Ishikawa (cell line): ENCODE results near the gene RFXANK.

ENCODE experiments used
- CEBPB ChIP-seq: IDR thresholded peaks from 2 replicates; pipeline ENCODE4 v1.6.1; 2012
- CREB1 ChIP-seq: IDR thresholded peaks from 2 replicates; pipeline ENCODE4 v1.6.1; 2012; ENCODE audit warnings: low read depth
- EGR1 ChIP-seq: IDR thresholded peaks from 2 replicates; pipeline ENCODE4 v1.6.1; 2012
- EP300 ChIP-seq: IDR thresholded peaks from 2 replicates; pipeline ENCODE4 v1.6.1; 2012; ENCODE audit warnings: borderline replicate concordance
- FOXM1 ChIP-seq: IDR thresholded peaks from 2 replicates; pipeline ENCODE4 v1.6.1; 2012; ENCODE audit warnings: low read depth, borderline replicate concordance
- NFIC ChIP-seq: IDR thresholded peaks from 2 replicates; pipeline ENCODE4 v1.6.1; 2012
- RAD21 ChIP-seq: IDR thresholded peaks from 2 replicates; pipeline ENCODE4 v1.6.1; 2012; ENCODE audit warnings: low read depth
- TAF1 ChIP-seq: IDR thresholded peaks from 2 replicates; pipeline ENCODE4 v1.6.1; 2012; ENCODE audit warnings: low read depth, mild to moderate bottlenecking
- TCF12 ChIP-seq: IDR thresholded peaks from 2 replicates; pipeline ENCODE4 v1.6.1; 2012; ENCODE audit warnings: low read depth
- TEAD4 ChIP-seq: IDR thresholded peaks from 2 replicates; pipeline ENCODE4 v1.6.1; 2012
- YY1 ChIP-seq: IDR thresholded peaks from 2 replicates; pipeline ENCODE4 v1.6.1; 2012; ENCODE audit warnings: low read depth
- ZBTB7A ChIP-seq: IDR thresholded peaks from 2 replicates; pipeline ENCODE4 v1.6.1; 2012; ENCODE audit warnings: low read depth
- TF ChIP-seq, protein P1 (sequence below): IDR thresholded peaks from 2 replicates; pipeline ENCODE4 v1.6.1; 2012; ENCODE audit warnings: low read depth, mild to moderate bottlenecking
- TF ChIP-seq, protein P2 (sequence below): IDR thresholded peaks from 2 replicates; pipeline ENCODE4 v1.6.1; 2012
- TF ChIP-seq, protein P3 (sequence below): IDR thresholded peaks from 2 replicates; pipeline ENCODE4 v1.6.1; 2012

The RFXANK gene

DNA sequence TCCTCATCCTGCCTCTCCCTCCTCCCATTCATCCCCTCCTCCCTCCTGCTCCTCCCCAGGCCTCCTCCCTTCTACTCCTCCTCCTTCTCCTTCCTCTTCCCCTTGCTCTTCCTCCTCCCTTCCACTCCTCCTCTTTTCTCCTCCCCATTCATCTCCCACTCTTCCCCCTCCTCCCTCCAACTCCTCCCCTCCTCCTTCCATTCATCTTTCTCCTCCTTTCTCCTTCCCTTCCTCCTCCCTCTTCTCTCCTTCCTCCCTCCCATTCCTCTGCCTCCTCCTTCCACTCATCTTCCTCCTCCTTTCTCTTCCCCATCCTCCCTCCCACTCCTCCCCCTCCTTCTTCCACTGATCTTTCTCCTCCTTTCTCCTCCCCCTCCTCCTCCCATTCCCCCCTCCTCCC lies 47.6 kb downstream of the RFXANK start:
- TF ChIP-seq, protein P1, sequence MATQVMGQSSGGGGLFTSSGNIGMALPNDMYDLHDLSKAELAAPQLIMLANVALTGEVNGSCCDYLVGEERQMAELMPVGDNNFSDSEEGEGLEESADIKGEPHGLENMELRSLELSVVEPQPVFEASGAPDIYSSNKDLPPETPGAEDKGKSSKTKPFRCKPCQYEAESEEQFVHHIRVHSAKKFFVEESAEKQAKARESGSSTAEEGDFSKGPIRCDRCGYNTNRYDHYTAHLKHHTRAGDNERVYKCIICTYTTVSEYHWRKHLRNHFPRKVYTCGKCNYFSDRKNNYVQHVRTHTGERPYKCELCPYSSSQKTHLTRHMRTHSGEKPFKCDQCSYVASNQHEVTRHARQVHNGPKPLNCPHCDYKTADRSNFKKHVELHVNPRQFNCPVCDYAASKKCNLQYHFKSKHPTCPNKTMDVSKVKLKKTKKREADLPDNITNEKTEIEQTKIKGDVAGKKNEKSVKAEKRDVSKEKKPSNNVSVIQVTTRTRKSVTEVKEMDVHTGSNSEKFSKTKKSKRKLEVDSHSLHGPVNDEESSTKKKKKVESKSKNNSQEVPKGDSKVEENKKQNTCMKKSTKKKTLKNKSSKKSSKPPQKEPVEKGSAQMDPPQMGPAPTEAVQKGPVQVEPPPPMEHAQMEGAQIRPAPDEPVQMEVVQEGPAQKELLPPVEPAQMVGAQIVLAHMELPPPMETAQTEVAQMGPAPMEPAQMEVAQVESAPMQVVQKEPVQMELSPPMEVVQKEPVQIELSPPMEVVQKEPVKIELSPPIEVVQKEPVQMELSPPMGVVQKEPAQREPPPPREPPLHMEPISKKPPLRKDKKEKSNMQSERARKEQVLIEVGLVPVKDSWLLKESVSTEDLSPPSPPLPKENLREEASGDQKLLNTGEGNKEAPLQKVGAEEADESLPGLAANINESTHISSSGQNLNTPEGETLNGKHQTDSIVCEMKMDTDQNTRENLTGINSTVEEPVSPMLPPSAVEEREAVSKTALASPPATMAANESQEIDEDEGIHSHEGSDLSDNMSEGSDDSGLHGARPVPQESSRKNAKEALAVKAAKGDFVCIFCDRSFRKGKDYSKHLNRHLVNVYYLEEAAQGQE: no peak
- TF ChIP-seq, protein P2, sequence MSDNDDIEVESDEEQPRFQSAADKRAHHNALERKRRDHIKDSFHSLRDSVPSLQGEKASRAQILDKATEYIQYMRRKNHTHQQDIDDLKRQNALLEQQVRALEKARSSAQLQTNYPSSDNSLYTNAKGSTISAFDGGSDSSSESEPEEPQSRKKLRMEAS: no peak
- TF ChIP-seq FOXM1: no peak
- no peak for TF ChIP-seq EGR1
- no peak for TF ChIP-seq EP300
- no peak for TF ChIP-seq TAF1
- no peak for TF ChIP-seq CREB1
- TF ChIP-seq TEAD4: no peak
- TF ChIP-seq CEBPB: no peak
- no peak for TF ChIP-seq NFIC
- TF ChIP-seq, protein P3, sequence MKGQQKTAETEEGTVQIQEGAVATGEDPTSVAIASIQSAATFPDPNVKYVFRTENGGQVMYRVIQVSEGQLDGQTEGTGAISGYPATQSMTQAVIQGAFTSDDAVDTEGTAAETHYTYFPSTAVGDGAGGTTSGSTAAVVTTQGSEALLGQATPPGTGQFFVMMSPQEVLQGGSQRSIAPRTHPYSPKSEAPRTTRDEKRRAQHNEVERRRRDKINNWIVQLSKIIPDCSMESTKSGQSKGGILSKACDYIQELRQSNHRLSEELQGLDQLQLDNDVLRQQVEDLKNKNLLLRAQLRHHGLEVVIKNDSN: no peak
- no peak for TF ChIP-seq RAD21
- no peak for TF ChIP-seq TCF12
- TF ChIP-seq YY1: no peak
- no peak for TF ChIP-seq ZBTB7A

DNA sequence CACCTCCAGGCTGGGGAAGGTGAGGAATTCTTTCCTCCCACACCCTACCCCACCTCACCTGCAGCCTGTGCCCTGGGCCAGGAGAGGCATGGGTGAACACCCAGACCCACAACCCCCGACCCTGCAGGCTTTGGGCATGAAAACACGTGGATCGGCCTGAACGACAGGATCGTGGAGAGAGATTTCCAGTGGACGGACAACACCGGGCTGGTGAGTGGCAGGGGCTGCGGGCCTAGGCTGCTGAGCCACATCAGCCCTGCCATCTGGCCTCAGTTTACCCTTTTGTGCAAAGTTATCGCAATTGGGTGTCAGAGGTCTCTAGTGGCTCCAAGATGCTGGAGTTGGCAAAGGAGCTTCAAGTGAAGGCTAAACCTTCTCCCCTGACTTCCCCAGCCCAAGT lies 48.4 kb downstream of the RFXANK start:
- TF ChIP-seq YY1 (no peak), EP300 (no peak), RAD21 (no peak), NFIC (no peak), TCF12 (no peak), TAF1 (no peak), TEAD4 (no peak), CEBPB (no peak), FOXM1 (no peak), CREB1 (no peak)
- TF ChIP-seq, protein P2: no peak
- TF ChIP-seq, protein P1: no peak
- TF ChIP-seq, protein P3: no peak

DNA sequence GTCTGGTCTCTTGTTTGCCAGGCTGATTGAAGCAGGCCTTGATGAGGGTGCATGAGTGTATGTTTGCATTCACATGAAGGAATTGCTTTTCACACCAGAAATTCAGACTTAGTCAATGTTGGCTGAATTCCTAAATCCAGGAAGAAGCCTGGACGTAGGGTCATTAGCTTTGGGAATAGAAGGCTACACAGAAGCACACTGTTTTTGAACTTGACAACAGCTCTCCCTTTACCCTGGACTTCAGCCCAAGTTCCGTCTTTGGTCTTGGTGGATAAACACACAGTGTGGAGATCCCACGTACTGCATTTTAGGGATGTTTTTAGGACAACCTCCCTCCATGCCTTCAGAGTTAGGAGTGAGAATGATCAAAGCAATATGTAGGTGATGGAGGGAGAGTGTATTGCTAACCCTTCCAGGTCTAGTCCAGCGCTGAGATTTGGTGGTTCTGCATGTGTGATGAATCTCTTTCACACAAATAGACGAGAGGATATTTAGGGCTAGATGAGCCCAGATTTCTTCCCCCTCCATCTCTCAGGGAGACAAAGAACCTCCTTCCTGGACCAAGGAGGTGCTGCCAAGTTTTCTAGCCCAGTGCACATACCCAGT lies 58.2 kb downstream of the RFXANK start:
- TF ChIP-seq EP300 (no peak), TAF1 (no peak), CEBPB (no peak), ZBTB7A (no peak), TEAD4 (no peak), YY1 (no peak), NFIC (no peak)
- TF ChIP-seq, protein P3: no peak
